HG03135 (cell line): ENCODE data around the gene ZSCAN16.

ENCODE experiments used
- ATAC-seq: cut with Tn5 transposase; IDR thresholded peaks from one replicate; pipeline ENCODE4 v1.9.1; 2021; ENCODE audit warnings: mild to moderate bottlenecking, moderate library complexity; ENCODE audit not compliant: unreplicated experiment

ZSCAN16 gene

DNA sequence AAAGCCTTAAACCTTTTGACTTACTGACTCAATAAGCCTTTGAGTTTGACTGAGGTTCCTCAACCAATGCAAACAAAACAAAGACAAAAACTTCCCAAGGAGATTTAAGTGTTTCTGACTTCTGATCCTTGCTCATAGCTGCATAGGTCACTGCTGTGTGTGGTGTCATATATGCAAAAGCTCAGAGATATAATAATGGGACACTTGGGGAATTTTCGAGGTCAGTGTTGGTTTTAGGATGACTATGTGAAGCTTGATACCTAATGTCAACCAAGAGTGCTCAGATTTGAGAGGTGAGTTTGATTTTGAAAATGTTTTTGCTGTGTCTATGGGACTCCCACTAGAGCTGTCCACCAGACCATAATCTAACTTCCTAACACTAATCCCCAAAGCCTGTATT lies 43.5 kb downstream of the ZSCAN16 start:
- ATAC-seq, result no peak

- ATAC-seq, result no peak
These were observed 46.9 kb downstream of the ZSCAN16 start for GRCh38 chr6:28171271-28171670.

DNA sequence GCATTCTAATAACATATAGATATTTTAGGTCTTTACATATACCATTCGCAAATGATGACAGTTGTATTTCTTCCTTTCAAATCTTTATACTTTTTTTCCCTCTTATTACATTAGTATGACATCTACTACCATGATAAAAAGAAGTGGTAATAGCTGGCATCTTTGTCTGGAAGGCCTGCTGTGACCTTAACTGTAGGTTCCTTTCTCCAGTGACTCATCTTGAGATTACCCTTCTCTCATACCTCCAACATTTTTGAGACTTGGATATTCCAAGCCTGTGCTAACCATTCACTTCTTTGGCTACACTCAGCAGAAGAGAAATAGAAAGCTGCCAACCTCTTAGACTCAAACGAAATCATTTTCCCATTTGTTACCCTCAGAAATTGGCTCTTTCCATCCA lies 47.6 kb downstream of the ZSCAN16 start:
- no peak for ATAC-seq

DNA sequence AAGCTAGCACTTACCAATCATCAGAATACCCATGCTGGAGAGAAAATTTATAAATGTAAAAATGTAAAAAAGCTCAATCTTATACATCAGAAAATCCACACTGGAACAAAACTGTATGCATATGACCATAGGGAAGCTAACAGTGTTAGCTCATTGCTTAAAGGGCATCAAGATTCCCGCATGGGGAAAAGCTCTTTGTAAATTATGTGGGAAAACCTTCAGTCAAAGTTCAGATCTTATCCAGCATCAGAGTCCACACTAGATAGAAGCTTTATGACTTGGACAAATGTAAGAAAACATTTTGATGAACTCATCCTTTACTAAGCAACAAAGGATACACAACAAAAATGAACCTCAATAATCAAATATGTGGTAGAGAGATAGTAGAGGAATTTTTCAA lies 52.0 kb downstream of the ZSCAN16 start:
- ATAC-seq, result no peak
